ENCODE measurements around the gene SPSB1. TPM values are rescaled to one million over a fixed set of nuclear protein-coding genes. Genes with fewer than 3 reads are reported as not detected.

SPSB1 gene
- total RNA-seq, 2 donors from 2014 or later, result 29.0 to 57.1 TPM

GRCh38 chr1:9401080-9401453 lies 108.4 kb downstream of the SPSB1 start:
- DNase-seq (ENCODE audit: low spot score), result no peak
- Histone ChIP-seq H3K9me3 (no peaks in the 10 kb centered on the region), H3K4me1 (replicated peaks) (peaks cover 5% of the 10 kb centered on the region), H3K27ac (no peak overlapping the region), H3K27me3 (replicated peaks; ENCODE audit: insufficient read depth) (no peaks in the 10 kb centered on the region), H3K36me3 (no peaks in the 10 kb centered on the region), H3K4me3 (no peak overlapping the region)
- 94% methylated on average over 15 of the region's 15 CpGs for WGBS
- TF ChIP-seq CTCF (IDR thresholded peaks at IDR 0.05) (no peak), POLR2A (IDR thresholded peaks at IDR 0.05) (no peak), POLR2AphosphoS5 (IDR thresholded peaks at IDR 0.05) (no peak)
- intact Hi-C loops (cut with DNase I), result no loop called here

- H3K27ac ChIP-seq, result no peak overlapping the region
- H3K9me3 ChIP-seq, result no peaks in the 10 kb centered on the region
- H3K4me3 ChIP-seq, result no peak overlapping the region
- DNase-seq (ENCODE audit: low spot score), result no peak
- H3K27me3 ChIP-seq (replicated peaks; ENCODE audit: insufficient read depth), result no peaks in the 10 kb centered on the region
- H3K36me3 ChIP-seq, result no peaks in the 10 kb centered on the region
- intact Hi-C loops (cut with DNase I), result no loop called here
- 90% methylated on average over 7 of the region's 7 CpGs for WGBS
- peaks cover 5% of the 10 kb centered on the region for H3K4me1 ChIP-seq (replicated peaks)
- TF ChIP-seq POLR2AphosphoS5 (IDR thresholded peaks at IDR 0.05) (no peak), CTCF (IDR thresholded peaks at IDR 0.05) (no peak), POLR2A (IDR thresholded peaks at IDR 0.05) (no peak)
Observed at GRCh38 chr1:9402256-9402616, 109.5 kb downstream of the SPSB1 start.

GRCh38 chr1:9402717-9403225 lies 110.1 kb downstream of the SPSB1 start:
- Histone ChIP-seq H3K4me3 (no peak overlapping the region), H3K27ac (no peak overlapping the region), H3K9me3 (no peaks in the 10 kb centered on the region), H3K4me1 (replicated peaks) (peaks cover 5% of the 10 kb centered on the region), H3K36me3 (no peaks in the 10 kb centered on the region), H3K27me3 (replicated peaks; ENCODE audit: insufficient read depth) (no peaks in the 10 kb centered on the region)
- DNase-seq (ENCODE audit: low spot score), result no peak
- 90% methylated on average over 13 of the region's 13 CpGs for WGBS
- intact Hi-C loops (cut with DNase I), result no loop called here
- TF ChIP-seq POLR2AphosphoS5 (IDR thresholded peaks at IDR 0.05), result no peak
- no peak for TF ChIP-seq CTCF (IDR thresholded peaks at IDR 0.05)
- TF ChIP-seq POLR2A (IDR thresholded peaks at IDR 0.05), result no peak

- H3K36me3 ChIP-seq, result no peaks in the 10 kb centered on the region
- TF ChIP-seq POLR2AphosphoS5 (IDR thresholded peaks at IDR 0.05) (no peak), CTCF (IDR thresholded peaks at IDR 0.05) (no peak), POLR2A (IDR thresholded peaks at IDR 0.05) (no peak)
- no peak overlapping the region for H3K4me3 ChIP-seq
- intact Hi-C loops (cut with DNase I), result no loop called here
- no peaks in the 10 kb centered on the region for H3K9me3 ChIP-seq
- peaks cover 5% of the 10 kb centered on the region for H3K4me1 ChIP-seq (replicated peaks)
- no peak for DNase-seq (ENCODE audit: low spot score)
- whole genome bisulfite sequencing, result 85% methylated on average over 15 of the region's 15 CpGs
- H3K27ac ChIP-seq, result no peak overlapping the region
- H3K27me3 ChIP-seq (replicated peaks; ENCODE audit: insufficient read depth), result no peaks in the 10 kb centered on the region
Observed at GRCh38 chr1:9404117-9404914, 111.6 kb downstream of the SPSB1 start.

- TF ChIP-seq CTCF (IDR thresholded peaks at IDR 0.05) (no peak), POLR2A (IDR thresholded peaks at IDR 0.05) (no peak), POLR2AphosphoS5 (IDR thresholded peaks at IDR 0.05) (no peak)
- no peak overlapping the region for H3K27ac ChIP-seq
- no peaks in the 10 kb centered on the region for H3K4me1 ChIP-seq (replicated peaks)
- no peak for DNase-seq (ENCODE audit: low spot score)
- H3K27me3 ChIP-seq (replicated peaks; ENCODE audit: insufficient read depth), result no peaks in the 10 kb centered on the region
- H3K9me3 ChIP-seq, result no peaks in the 10 kb centered on the region
- no peak overlapping the region for H3K4me3 ChIP-seq
- intact Hi-C loops (cut with DNase I), result no loop called here
- 57% methylated on average over 7 of the region's 7 CpGs for WGBS
- H3K36me3 ChIP-seq, result no peaks in the 10 kb centered on the region
Observed at GRCh38 chr1:9406111-9406510, 113.4 kb downstream of the SPSB1 start.

Measured in prostate gland (tissue), 2 donors.